GM21737 (cell line): ENCODE results near the gene SOX13.

Experiments
- ATAC-seq: cut with Tn5 transposase; IDR thresholded peaks from one replicate; pipeline ENCODE4 v1.9.1; 2021; ENCODE audit warnings: mild to moderate bottlenecking, moderate library complexity; ENCODE audit not compliant: unreplicated experiment

The SOX13 gene

DNA sequence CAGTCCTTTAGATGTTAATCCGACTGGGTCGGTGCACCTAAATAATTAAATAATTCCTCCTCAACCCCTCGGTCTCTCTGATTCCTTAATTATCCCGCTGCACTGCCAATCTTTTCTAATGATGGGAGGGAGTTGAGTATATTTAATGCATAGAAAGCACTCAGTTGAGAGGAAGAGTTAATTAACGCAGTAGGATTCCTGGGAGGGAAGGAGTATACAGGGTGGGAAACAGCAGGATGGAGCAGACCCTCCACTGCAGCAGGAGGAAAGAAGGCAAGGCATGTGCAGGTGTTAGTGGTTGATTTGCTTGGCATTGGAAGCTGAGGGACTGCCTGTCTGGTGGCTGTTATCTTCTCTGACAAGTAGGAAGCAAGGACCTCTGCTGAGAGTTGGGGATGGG lies 103.1 kb downstream of the SOX13 start:
- no peak for ATAC-seq

DNA sequence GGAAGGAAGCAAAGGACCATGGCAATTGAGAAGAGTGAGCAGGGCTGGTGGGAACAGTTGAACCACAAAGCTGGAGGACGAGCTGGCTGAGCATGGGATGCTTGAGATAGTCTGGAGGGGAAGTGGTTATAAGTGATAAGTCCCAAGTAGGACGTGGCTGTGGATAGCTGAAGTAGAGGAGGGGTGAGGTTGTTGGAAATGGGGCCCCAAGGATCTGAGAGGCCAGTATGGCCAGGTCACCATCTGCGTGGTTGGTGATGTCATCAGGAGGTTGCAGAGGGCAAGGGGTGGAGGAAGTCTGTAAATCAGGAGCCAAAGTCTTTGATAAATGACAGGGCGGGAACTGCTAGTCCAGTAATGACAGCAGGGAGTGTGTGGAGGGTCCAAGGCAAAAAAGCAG lies 104.2 kb downstream of the SOX13 start:
- ATAC-seq = no peak
